ENCODE results near the gene COBLL1.

Gene COBLL1

DNA sequence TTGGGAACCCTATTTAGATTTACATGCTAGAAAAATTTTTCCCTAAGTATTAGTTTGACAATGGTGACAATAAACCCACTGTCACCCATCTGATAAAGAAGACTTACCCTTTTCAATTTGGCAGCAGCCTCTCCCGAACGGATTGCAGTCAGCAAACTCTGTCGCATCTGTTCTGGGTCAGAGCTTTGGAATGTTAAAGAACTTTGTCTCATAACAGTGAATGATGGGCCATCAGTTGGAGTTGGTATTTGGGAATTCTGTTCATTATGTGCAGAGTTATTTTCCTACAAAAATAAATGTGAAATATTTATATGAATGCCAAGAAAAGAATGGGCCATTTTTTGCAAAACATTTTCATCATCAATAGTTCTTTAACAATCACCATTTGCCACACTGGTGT lies 149.5 kb downstream of the COBLL1 start:
- H2BK5ac ChIP-seq (ENCODE audit: low read length) = no peak overlapping the region
- no peak overlapping the region for H3K4ac ChIP-seq (ENCODE audit: low read depth, low read length)
- H3K4me1 ChIP-seq (ENCODE audit: control insufficient read depth, low read depth, low read length) = no peaks in the 10 kb centered on the region
- no peak overlapping the region for H3K56ac ChIP-seq (ENCODE audit: low read length)
- H4K8ac ChIP-seq (ENCODE audit: low read depth, low read length) = no peak overlapping the region
- no peak overlapping the region for H3K9ac ChIP-seq (ENCODE audit: low read length)
- H3K36me3 ChIP-seq (ENCODE audit: control insufficient read depth, insufficient read depth, low read length) = no peaks in the 10 kb centered on the region
- no peak overlapping the region for H2BK120ac ChIP-seq (ENCODE audit: low read depth, low read length)
- H2AK5ac ChIP-seq (ENCODE audit: low read length) = no peak overlapping the region
- no peak overlapping the region for H3K4me3 ChIP-seq (ENCODE audit: low read length)
- no peaks in the 10 kb centered on the region for H3K79me2 ChIP-seq (ENCODE audit: control insufficient read depth, insufficient read depth, low read length)
- no peak for DNase-seq
- H3K4me2 ChIP-seq (ENCODE audit: low read length) = no peak overlapping the region
- H3K23ac ChIP-seq (ENCODE audit: low read length) = no peak overlapping the region
- H3K27ac ChIP-seq (ENCODE audit: low read depth, low read length) = no peak overlapping the region
- H2BK15ac ChIP-seq (replicated peaks; ENCODE audit: low read depth) = no peak overlapping the region
- no peak overlapping the region for H3K18ac ChIP-seq (ENCODE audit: low read length)
- H4K5ac ChIP-seq (ENCODE audit: low read length) = no peak overlapping the region
- no peaks in the 10 kb centered on the region for H3K79me1 ChIP-seq (ENCODE audit: low read length)
- WGBS (ENCODE audit: extremely low coverage, insufficient coverage, low lambda C conversion rate) = no CpG with 5 or more reads among the region's 3 CpGs
- no peaks in the 10 kb centered on the region for H3K27me3 ChIP-seq (ENCODE audit: insufficient read depth, low read length, poor library complexity)

DNA sequence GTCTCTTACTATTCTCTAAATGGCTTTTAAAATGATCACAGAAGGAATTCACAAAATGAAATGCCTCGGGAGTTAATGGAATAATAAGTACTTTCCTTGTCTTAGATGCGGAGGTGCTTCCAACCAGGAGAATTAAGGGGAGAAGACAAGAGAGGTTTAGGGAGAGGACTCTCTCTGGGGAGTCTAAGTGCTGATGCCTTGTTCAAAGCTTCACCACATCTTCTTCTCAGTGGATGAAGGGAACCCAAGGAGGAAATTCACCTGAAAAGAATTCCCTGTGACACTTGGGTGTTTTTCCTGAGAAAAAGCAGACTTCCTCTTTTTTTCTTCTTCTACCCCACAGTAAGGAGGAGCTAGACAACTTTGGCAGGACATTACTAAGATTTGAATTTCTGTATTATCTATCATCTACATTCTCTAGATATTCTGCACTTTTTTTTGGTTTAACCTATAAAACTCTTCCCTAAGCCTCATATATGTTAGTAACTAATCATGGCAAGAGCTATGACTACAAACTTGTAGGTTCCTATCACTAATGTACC lies 150.2 kb downstream of the COBLL1 start:
- no peak overlapping the region for H3K56ac ChIP-seq (ENCODE audit: low read length)
- H3K36me3 ChIP-seq (ENCODE audit: control insufficient read depth, insufficient read depth, low read length) = no peaks in the 10 kb centered on the region
- no peaks in the 10 kb centered on the region for H3K27me3 ChIP-seq (ENCODE audit: insufficient read depth, low read length, poor library complexity)
- no peak overlapping the region for H4K8ac ChIP-seq (ENCODE audit: low read depth, low read length)
- no peak overlapping the region for H3K23ac ChIP-seq (ENCODE audit: low read length)
- no peaks in the 10 kb centered on the region for H3K4me1 ChIP-seq (ENCODE audit: control insufficient read depth, low read depth, low read length)
- H4K5ac ChIP-seq (ENCODE audit: low read length) = no peak overlapping the region
- no peak for DNase-seq
- no peak overlapping the region for H3K4ac ChIP-seq (ENCODE audit: low read depth, low read length)
- H2AK5ac ChIP-seq (ENCODE audit: low read length) = no peak overlapping the region
- no peak overlapping the region for H3K27ac ChIP-seq (ENCODE audit: low read depth, low read length)
- H3K4me3 ChIP-seq (ENCODE audit: low read length) = no peak overlapping the region
- no peaks in the 10 kb centered on the region for H3K79me2 ChIP-seq (ENCODE audit: control insufficient read depth, insufficient read depth, low read length)
- no peak overlapping the region for H3K4me2 ChIP-seq (ENCODE audit: low read length)
- H2BK5ac ChIP-seq (ENCODE audit: low read length) = no peak overlapping the region
- H3K79me1 ChIP-seq (ENCODE audit: low read length) = no peaks in the 10 kb centered on the region
- WGBS (ENCODE audit: extremely low coverage, insufficient coverage, low lambda C conversion rate) = no CpG with 5 or more reads among the region's 2 CpGs
- H3K9ac ChIP-seq (ENCODE audit: low read length) = no peak overlapping the region
- H2BK15ac ChIP-seq (replicated peaks; ENCODE audit: low read depth) = no peak overlapping the region
- H2BK120ac ChIP-seq (ENCODE audit: low read depth, low read length) = no peak overlapping the region
- no peak overlapping the region for H3K18ac ChIP-seq (ENCODE audit: low read length)

DNA sequence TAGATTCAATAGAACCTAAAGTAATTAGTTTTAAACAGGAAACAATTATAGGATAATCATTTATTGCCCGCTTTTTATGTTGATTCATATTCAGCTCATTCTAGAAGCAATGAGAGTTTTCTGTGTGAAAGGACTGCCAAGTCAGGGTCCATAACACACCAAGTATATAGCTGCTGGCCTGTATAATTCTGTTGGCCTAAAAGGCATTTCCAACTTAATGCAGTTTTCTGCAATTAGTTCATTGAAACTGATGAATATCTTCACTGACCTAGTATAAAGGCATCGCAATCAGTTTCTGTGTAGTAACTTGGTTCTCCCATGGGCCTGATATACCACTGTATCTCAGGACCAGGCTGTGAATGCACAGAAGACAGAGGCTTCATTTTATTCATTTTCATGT lies 151.3 kb downstream of the COBLL1 start:
- Histone ChIP-seq H2BK5ac (ENCODE audit: low read length) (no peak overlapping the region), H2BK15ac (replicated peaks; ENCODE audit: low read depth) (no peak overlapping the region), H3K79me1 (ENCODE audit: low read length) (no peaks in the 10 kb centered on the region), H3K4me3 (ENCODE audit: low read length) (no peak overlapping the region), H3K4me2 (ENCODE audit: low read length) (no peak overlapping the region), H4K8ac (ENCODE audit: low read depth, low read length) (no peak overlapping the region), H3K27ac (ENCODE audit: low read depth, low read length) (no peak overlapping the region), H4K5ac (ENCODE audit: low read length) (no peak overlapping the region), H2BK120ac (ENCODE audit: low read depth, low read length) (no peak overlapping the region), H3K23ac (ENCODE audit: low read length) (no peak overlapping the region), H3K56ac (ENCODE audit: low read length) (no peak overlapping the region), H3K4ac (ENCODE audit: low read depth, low read length) (no peak overlapping the region), H3K9ac (ENCODE audit: low read length) (no peak overlapping the region), H2AK5ac (ENCODE audit: low read length) (no peak overlapping the region), H3K36me3 (ENCODE audit: control insufficient read depth, insufficient read depth, low read length) (no peaks in the 10 kb centered on the region), H3K18ac (ENCODE audit: low read length) (no peak overlapping the region), H3K4me1 (ENCODE audit: control insufficient read depth, low read depth, low read length) (no peaks in the 10 kb centered on the region), H3K79me2 (ENCODE audit: control insufficient read depth, insufficient read depth, low read length) (no peaks in the 10 kb centered on the region), H3K27me3 (ENCODE audit: insufficient read depth, low read length, poor library complexity) (no peaks in the 10 kb centered on the region)
- DNase-seq = no peak
- no CpG with 5 or more reads among the region's 2 CpGs for WGBS (ENCODE audit: extremely low coverage, insufficient coverage, low lambda C conversion rate)

DNA sequence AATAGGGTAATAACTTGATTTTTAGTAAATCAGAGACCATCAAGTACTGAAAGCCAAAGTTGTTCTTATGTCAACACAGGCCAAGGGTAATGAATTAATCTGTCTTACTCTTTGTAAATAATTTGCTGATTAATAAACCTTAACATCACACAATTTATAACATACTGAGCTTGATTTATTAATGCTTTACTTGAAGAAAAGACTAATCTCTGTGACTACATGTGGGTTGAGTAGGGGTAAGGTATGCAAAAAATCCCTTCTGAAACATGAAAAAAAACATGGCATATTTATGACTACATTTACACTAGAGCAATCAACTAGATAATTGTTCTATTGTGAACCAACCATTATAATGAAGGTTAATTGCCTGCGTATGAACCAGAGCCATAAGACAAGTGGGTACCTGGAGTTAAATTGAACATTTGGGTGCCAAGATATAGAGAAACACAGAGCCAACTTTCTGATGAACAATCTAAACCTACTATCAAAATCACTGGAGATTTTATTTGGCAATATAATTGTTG lies 152.7 kb downstream of the COBLL1 start:
- H4K5ac ChIP-seq (ENCODE audit: low read length) = no peak overlapping the region
- no peaks in the 10 kb centered on the region for H3K27me3 ChIP-seq (ENCODE audit: insufficient read depth, low read length, poor library complexity)
- no peak overlapping the region for H3K9ac ChIP-seq (ENCODE audit: low read length)
- WGBS (ENCODE audit: extremely low coverage, insufficient coverage, low lambda C conversion rate) = no CpG with 5 or more reads among the region's 1 CpG
- no peak overlapping the region for H3K4me3 ChIP-seq (ENCODE audit: low read length)
- H3K79me2 ChIP-seq (ENCODE audit: control insufficient read depth, insufficient read depth, low read length) = no peaks in the 10 kb centered on the region
- no peaks in the 10 kb centered on the region for H3K4me1 ChIP-seq (ENCODE audit: control insufficient read depth, low read depth, low read length)
- no peak overlapping the region for H3K27ac ChIP-seq (ENCODE audit: low read depth, low read length)
- no peaks in the 10 kb centered on the region for H3K79me1 ChIP-seq (ENCODE audit: low read length)
- H2BK120ac ChIP-seq (ENCODE audit: low read depth, low read length) = no peak overlapping the region
- no peak overlapping the region for H4K8ac ChIP-seq (ENCODE audit: low read depth, low read length)
- no peak overlapping the region for H3K18ac ChIP-seq (ENCODE audit: low read length)
- no peak overlapping the region for H2BK5ac ChIP-seq (ENCODE audit: low read length)
- H3K23ac ChIP-seq (ENCODE audit: low read length) = no peak overlapping the region
- no peak overlapping the region for H3K4ac ChIP-seq (ENCODE audit: low read depth, low read length)
- no peaks in the 10 kb centered on the region for H3K36me3 ChIP-seq (ENCODE audit: control insufficient read depth, insufficient read depth, low read length)
- no peak for DNase-seq
- no peak overlapping the region for H2AK5ac ChIP-seq (ENCODE audit: low read length)
- no peak overlapping the region for H2BK15ac ChIP-seq (replicated peaks; ENCODE audit: low read depth)
- H3K56ac ChIP-seq (ENCODE audit: low read length) = no peak overlapping the region
- H3K4me2 ChIP-seq (ENCODE audit: low read length) = no peak overlapping the region

DNA sequence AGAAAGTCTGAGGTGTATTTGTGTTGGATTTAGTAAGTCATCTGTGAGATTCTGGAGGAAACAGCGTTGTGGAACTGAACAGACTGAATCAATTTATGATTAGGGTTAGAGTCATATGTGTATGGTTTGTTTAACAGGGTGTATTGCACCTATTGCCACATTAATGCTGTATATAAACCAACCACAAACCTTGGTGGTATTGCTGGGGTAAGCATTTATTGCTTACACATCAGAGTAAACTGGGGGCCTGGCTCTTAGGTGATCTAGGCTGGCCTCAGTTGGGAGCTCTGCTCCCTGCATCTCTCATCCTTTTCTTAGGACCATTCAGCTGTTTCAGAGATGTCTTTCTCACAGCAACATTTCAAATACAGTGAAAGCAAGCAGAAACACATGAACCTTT lies 160.6 kb downstream of the COBLL1 start:
- H4K5ac ChIP-seq (ENCODE audit: low read length) = no peak overlapping the region
- H3K27ac ChIP-seq (ENCODE audit: low read depth, low read length) = no peak overlapping the region
- H2BK15ac ChIP-seq (replicated peaks; ENCODE audit: low read depth) = no peak overlapping the region
- H3K9ac ChIP-seq (ENCODE audit: low read length) = no peak overlapping the region
- WGBS (ENCODE audit: extremely low coverage, insufficient coverage, low lambda C conversion rate) = no CpG with 5 or more reads among the region's 1 CpG
- no peak overlapping the region for H3K18ac ChIP-seq (ENCODE audit: low read length)
- H3K36me3 ChIP-seq (ENCODE audit: control insufficient read depth, insufficient read depth, low read length) = no peaks in the 10 kb centered on the region
- no peaks in the 10 kb centered on the region for H3K79me2 ChIP-seq (ENCODE audit: control insufficient read depth, insufficient read depth, low read length)
- no peak overlapping the region for H2BK5ac ChIP-seq (ENCODE audit: low read length)
- H3K79me1 ChIP-seq (ENCODE audit: low read length) = no peaks in the 10 kb centered on the region
- no peak overlapping the region for H2AK5ac ChIP-seq (ENCODE audit: low read length)
- H3K4me3 ChIP-seq (ENCODE audit: low read length) = no peak overlapping the region
- H3K23ac ChIP-seq (ENCODE audit: low read length) = no peak overlapping the region
- no peak overlapping the region for H2BK120ac ChIP-seq (ENCODE audit: low read depth, low read length)
- H3K27me3 ChIP-seq (ENCODE audit: insufficient read depth, low read length, poor library complexity) = no peaks in the 10 kb centered on the region
- no peak overlapping the region for H3K4me2 ChIP-seq (ENCODE audit: low read length)
- H3K56ac ChIP-seq (ENCODE audit: low read length) = no peak overlapping the region
- no peak overlapping the region for H4K8ac ChIP-seq (ENCODE audit: low read depth, low read length)
- H3K4me1 ChIP-seq (ENCODE audit: control insufficient read depth, low read depth, low read length) = no peaks in the 10 kb centered on the region
- DNase-seq = no peak
- H3K4ac ChIP-seq (ENCODE audit: low read depth, low read length) = no peak overlapping the region

DNA sequence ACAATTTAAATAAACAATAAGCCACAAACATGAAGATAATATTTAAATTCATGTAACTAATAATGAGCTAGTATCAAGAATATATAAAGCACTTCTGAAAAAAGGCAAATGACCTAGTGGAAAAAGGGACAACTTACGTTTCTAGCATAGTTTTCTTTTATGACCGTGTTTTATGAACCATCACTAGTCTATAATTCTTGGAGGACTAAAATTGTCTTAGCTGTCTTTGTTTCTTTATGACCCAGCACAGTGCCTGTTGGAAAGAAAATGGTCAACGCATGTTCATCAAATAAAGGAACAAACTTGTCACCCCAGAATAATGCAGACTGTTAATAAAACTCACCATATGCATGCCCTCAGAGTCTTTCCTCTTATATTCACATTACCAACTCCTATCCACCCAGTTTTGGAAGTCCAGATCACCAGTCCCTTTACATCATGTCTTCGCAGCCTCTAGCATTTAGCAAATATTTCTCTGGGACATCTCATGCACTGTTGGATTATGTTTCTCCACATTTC lies 162.9 kb downstream of the COBLL1 start:
- Histone ChIP-seq H3K4me3 (ENCODE audit: low read length) (no peak overlapping the region), H3K9ac (ENCODE audit: low read length) (no peak overlapping the region), H3K4ac (ENCODE audit: low read depth, low read length) (no peak overlapping the region), H3K23ac (ENCODE audit: low read length) (no peak overlapping the region), H4K5ac (ENCODE audit: low read length) (no peak overlapping the region), H2BK5ac (ENCODE audit: low read length) (no peak overlapping the region), H3K36me3 (ENCODE audit: control insufficient read depth, insufficient read depth, low read length) (no peaks in the 10 kb centered on the region), H3K27ac (ENCODE audit: low read depth, low read length) (no peak overlapping the region), H3K79me2 (ENCODE audit: control insufficient read depth, insufficient read depth, low read length) (no peaks in the 10 kb centered on the region), H3K18ac (ENCODE audit: low read length) (no peak overlapping the region), H3K27me3 (ENCODE audit: insufficient read depth, low read length, poor library complexity) (no peaks in the 10 kb centered on the region), H3K79me1 (ENCODE audit: low read length) (no peaks in the 10 kb centered on the region), H3K4me1 (ENCODE audit: control insufficient read depth, low read depth, low read length) (no peaks in the 10 kb centered on the region), H3K4me2 (ENCODE audit: low read length) (no peak overlapping the region), H4K8ac (ENCODE audit: low read depth, low read length) (no peak overlapping the region), H3K56ac (ENCODE audit: low read length) (no peak overlapping the region), H2BK120ac (ENCODE audit: low read depth, low read length) (no peak overlapping the region), H2BK15ac (replicated peaks; ENCODE audit: low read depth) (no peak overlapping the region), H2AK5ac (ENCODE audit: low read length) (no peak overlapping the region)
- no CpG with 5 or more reads among the region's 4 CpGs for WGBS (ENCODE audit: extremely low coverage, insufficient coverage, low lambda C conversion rate)
- no peak for DNase-seq
